ENCODE results near the gene B3GNT4.
"Not testable (repeated sequence)": the region's sequence is repeated elsewhere in the genome, so short reads cannot be mapped to it uniquely, and the experiment has no call there.

Gene B3GNT4

DNA sequence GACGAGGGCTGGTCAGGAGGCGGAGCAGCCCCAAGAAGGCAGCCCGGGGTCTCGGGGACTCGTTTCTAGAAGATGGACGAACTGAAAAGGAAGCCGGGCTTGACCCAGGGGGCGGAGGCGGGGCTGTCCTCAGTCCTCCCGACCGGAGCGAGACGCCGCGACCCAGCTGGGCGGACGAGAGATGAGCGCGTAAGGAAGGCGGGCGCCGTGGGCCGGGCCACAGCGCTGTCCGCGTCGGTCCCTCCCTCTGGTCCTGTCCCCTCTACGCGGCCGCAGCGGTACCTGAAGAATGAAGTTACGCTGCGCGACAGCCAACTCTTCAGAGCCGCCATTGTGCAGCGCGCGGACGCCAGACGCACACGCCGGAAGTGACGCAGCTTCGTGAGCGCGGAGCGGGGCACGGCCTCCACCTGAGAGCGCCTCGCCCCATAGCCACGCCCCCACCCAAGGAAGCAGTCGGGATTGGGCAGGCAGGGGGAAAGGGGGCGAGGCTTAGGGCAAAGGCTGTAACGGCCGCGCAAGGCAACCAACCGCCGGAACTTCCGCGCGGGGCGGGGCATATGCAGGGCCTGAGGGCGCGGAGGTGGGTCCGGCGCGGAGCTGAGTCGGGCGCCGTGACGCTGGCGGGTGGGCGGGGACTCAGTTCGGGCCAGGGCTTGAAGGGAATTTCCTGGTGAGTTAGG, 22.3 kb downstream of the B3GNT4 start, which contains the start of gene DIABLO:
Gene DIABLO, minus strand, starts transcription at position 370 of the 683 bp plus-strand sequence. Its CDS starts 38 bp downstream, at position 332.
- peak; percentile 100 for DNase-seq (ENCODE audit: low spot score)

DNA sequence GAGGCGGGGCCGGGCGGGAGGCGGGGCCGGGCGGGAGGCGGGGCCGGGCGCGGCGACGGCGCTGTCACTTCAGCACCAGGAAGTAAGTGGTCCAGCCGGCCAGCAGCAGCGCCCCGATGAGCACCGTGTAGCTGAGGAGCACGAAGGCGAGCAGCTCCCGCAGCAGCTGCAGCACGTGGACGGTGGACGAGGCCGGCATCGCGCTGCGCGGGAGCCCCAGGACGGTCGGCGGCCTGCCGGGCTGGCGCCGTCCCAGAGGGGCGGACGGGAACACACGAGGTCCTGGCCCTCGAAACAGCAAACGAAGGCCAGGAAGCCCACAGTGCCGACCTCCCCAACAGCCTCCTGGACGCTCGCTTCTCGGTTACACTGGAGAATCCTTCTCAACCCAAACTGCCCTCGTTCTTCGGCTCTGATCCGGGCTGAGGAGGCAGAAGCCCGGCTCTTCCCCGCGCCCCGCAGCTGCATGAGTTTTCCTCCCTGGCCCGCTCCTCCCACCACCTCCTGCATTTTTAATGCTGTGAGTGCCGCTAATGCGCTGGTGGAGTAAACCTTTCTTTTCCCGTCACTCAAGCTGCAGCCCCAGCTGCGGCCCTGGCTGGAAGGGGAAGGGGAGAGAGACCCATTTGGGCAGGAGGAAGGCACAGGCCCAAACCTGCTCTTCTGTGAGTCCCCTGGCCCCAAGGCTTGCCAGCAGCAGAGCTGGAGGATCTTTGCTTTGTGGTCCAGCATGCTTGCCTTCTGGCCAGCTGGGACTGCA, 23.0 kb downstream of the B3GNT4 start:
- DNase-seq (ENCODE audit: low spot score), result no peak

DNA sequence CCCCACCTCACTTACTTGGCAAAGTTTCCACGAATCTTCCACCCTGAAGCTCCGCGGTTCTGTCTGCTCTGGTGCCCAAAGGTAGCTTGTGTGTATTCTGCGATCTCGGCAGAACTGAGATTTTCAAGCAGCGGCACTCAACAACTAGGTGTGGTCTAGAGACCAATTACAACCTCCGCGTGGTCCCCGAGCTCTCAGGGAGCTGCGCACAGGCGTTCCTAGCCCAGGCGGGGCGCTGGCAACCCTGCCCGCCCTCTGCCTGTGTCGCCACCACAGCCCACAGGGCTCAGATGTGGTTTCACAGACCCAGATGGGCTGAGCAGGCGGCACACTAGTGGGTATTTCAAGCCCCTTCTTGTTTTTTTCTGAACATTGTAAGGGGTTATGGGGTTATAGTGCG, 23.8 kb downstream of the B3GNT4 start:
- DNase-seq (ENCODE audit: low spot score), result peak; percentile 75

DNA sequence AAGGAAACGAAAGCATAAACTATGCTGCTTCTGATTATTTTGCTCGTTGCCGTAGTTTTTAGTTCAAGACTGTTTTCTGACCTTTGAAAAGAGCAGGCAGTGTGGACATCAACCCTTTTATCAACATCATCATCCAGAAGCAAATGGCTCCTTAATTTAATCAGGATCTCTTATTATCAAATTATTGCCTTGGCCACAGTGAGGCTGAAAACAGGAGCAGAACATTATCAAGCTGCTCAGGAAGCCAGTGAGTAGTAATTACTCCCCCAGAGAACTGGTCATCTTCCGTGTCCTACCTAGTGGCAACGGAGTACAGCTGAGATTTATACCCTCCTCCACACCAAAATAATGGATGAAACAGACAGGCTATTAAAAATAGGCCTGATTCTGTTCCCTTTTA, 24.6 kb downstream of the B3GNT4 start:
- no peak for DNase-seq (ENCODE audit: low spot score)

DNA sequence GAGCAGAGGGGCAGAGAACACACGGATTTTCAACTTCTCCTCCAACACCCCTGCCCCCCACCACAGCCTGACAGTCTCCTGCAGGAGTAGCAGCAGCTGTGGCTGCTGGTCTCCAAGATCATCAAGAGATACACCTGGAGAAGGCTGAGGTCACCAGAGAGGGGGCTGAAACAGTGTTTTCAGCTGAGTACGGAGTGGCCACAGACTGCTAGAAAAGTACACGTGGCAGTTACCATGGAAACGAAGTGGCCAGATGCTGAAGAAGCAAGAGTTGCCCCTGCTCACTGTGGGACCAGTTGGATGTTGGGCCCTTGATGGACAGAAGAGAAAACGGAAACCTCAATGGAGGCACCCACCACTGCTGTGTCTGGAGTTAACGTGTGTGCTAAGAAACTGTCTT, 27.3 kb downstream of the B3GNT4 start:
- DNase-seq (ENCODE audit: low spot score), result no peak

DNA sequence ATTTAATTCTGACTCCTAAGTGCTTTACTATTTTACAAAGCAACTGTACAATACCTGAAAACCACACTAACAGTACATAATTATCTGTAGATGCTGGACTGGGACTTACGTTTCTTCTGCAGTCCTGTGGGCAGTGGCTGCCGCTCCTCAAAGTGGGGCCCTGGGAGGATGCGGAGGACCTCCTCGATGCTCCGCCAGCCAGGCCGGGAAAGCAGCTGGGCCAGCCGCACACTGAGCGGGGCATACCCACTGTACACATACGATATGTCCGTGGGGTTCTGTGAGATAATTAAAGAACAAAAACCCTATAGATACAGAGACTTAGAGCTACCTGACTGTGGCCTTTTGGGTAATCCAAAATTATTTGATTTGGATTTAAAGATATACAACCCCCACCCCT, 29.2 kb downstream of the B3GNT4 start:
- no peak for DNase-seq (ENCODE audit: low spot score)

DNA sequence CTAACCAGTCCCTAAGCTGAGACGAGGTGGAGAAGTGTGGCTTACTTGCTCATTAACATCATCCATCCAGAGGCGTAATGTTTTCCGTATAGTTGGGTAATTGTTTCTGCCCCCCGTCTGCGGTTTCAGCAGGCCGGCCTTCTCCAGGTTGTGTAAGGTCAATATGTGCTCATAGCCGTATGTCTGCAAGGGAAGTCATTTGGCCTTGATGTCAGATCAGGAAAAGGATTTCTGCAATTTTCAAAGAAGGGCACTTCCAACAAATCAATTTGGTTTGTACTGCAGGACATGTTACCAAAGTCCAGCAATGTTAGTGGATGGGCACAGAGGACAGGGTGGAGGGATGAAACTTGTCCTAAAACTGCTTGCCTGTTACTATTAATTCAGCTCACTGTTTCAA, 32.2 kb downstream of the B3GNT4 start:
- no peak for DNase-seq (ENCODE audit: low spot score)

DNA sequence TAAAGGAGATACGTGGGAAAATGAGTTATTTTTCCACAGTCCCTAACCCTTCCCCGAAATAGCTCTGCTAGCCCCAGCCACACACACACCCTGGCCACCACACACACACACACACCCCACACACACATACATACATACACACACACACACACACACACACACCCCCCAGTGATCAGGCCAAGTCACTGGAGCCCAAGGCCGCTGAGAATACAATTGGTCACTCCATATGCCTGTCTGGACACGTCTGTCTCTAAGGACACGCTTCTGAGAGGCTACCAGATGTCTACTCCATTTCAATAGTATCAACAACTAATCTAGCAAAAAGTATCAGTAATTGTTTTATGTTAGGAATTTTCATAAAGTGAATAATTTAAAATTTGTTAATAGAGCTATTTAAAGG, 35.4 kb downstream of the B3GNT4 start:
- no peak for DNase-seq (ENCODE audit: low spot score)

DNA sequence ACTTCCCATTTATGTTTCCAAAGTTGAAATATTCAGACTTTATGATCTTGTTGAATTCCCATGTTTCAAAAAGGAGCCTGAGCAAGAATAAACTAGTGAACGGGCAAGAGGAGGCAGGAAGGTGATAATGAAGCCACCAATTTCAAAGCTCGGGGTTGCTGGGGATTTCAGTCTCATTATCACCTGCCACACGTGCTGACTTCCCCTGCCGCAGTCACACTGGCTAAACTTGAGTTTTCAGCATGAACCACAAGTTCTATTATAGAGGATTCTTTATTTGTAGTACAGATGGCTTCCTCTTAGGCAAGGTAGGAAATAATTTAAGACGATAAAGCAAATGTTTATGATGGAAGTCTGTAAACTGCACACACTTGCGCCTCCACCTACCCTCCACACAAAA, 40.5 kb downstream of the B3GNT4 start:
- peak; percentile 26 for DNase-seq (ENCODE audit: low spot score)

DNA sequence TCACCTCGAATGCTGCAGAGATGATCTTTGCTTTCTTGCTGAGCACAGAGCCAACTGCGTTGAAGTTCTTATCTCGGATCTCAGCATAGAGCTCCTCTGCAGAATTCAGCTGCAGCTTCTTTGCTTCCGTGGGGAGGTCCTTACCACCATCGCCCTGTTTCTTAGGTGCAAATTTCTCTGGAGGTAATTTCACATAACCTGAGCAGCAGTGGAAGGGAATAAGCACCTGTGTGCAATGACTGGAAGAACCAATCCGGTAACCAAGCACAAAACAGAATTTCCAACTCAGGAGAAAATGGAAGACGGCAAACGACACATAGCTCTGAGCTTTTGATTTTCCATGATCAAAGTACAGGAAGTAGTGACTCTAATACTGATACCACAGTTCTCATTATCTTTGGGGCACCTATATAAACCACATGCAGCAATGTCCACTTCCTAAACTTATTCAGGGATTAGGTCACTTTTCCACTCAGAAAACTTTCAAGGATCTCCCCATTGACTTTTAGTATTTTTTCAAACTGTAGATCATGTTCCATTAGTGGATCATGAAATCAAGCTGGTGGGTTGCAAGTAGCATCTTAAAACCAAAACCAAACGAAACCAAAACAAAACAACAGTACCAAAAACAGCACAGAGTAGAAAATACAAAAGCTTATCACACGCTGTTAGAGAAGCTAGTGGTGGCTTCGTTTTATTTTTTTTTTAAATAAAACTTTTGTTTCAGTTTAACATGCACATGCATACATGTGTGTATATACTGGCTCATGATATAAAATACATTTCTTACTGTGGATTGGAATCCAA, 41.3 kb downstream of the B3GNT4 start:
- DNase-seq (ENCODE audit: low spot score), result peak; percentile 31

DNA sequence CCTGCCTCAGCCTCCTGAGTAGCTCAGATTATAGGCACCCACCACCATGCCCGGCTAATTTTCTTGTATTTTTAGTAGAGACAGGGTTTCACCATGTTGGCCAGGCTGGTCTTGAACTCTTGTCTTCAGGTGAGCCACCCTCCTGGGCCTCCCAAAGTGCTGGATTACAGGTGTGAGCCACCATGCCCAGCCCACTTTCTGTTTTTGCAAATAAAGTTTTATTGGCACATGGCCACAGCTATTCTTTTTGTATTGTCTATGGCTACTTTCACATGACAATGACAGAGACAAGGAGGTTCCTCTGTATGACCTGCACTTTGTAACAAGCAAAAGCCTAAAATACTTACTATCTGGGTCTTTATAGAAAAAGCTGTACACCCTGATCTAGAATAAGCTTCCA, 42.0 kb downstream of the B3GNT4 start:
- no peak for DNase-seq (ENCODE audit: low spot score)

DNA sequence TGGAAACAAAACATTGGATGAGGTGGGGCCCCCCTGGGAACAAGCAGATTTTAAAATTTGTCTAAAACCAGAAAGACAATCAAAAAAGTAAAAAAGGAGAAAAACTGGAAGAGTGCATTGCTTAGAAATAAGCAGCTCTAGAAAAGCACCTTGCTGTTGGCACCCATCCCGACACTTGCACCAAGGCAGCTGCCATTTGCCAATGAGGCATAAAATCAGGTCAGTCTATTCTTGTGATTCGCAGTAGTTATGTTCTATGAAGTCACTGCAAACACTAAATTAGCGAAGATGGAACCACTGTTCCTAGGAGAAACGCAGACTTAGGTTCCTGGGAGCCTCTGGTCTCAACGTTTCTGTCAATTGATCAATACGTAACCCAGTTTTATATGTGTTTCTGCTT, 46.5 kb downstream of the B3GNT4 start:
- DNase-seq (ENCODE audit: low spot score), result no peak

DNA sequence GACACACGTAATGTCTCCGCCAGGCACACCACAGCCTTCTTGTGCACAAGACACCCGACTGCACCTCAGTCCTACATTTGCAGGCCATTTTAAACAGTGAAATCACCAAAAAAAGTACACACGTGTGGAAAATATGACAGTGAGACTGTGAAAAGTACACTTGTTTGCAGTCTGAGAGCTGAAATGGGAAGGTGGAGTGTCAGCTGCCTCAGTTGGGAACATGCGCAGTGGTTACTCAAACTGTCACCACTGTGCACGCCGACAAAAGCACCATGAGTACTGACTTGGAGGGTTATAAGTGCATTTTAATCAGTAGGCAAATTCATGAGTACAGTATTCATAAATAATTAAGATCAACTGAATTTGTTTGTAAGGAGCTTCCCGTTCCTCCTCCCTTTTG, 47.0 kb downstream of the B3GNT4 start:
- DNase-seq (ENCODE audit: low spot score), result no peak

DNA sequence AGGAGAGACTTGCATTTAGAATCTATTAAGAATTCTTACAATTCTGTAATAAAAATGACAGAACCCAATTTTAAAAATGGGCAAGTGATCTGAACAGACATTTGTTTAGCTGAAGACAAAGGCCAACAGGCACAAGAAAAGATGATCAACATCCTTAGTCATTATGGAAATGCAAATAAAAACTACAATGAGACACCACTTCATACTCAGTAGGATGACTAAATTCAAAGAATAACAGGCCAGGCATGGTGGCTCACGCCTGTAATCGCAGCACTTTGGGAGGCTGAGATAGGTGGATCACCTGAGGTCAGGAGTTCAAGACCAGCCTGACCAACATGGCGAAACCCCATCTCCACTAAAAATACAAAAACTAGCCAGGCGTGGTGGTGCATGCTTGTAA, 55.0 kb downstream of the B3GNT4 start:
- not testable (repeated sequence) for DNase-seq (ENCODE audit: low spot score)

Measured in CD4-positive, alpha-beta T cell treated with Interleukin-15 for 4 hours (primary cell).